22Rv1 (cell line): Measurements from ENCODE around the gene TMEM86B.

Source experiments
- H3K27ac ChIP-seq: fragments of 450-650 bp; 2 replicates; pipeline ENCODE4 v1.5.1; 2017
- ZFX ChIP-seq: fragments of 450-650 bp; IDR thresholded peaks from 2 replicates; pipeline ENCODE4 v1.6.1; 2017; ENCODE audit warnings: antibody characterized with exemption, borderline replicate concordance
- TF ChIP-seq, protein P1 (sequence below): fragments of 450-650 bp; IDR thresholded peaks from 2 replicates; pipeline ENCODE4 v1.5.1; 2017; ENCODE audit warnings: mild to moderate bottlenecking

The TMEM86B gene

DNA sequence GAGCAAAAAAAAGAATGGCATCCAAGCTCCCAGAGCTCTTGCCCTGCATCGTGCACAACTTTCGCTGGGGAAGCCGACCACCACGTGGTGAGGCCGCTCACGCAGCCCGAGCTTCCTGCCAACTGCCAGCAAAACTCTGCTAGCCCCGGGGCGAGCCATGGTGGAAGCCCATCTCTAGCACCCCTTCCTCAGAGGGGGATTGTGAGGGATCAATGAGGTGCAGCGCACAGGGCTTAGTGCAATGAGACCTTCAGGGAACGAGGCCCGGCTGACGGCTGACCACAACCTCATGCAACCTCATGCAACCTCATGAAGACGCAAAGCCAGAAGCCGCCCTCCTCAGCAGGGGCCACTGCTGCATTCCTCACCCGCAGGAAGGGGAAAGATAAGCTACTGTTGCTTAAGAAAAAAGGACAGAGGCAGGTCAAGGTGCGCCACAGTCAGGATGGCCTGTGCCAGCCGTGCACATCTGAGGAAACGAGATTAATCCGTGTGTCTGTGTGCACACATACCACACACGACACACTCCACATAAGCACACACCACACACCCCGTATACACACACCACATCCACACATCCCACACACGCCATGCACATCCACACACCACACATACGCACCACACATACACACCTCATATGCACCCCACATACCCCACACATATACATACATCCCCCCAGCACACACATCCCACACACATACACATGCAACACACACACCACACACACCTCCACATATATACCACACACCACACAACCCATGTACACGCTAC is 41.8 kb upstream of the TMEM86B start:
- no peak for TF ChIP-seq ZFX
- TF ChIP-seq, protein P1, sequence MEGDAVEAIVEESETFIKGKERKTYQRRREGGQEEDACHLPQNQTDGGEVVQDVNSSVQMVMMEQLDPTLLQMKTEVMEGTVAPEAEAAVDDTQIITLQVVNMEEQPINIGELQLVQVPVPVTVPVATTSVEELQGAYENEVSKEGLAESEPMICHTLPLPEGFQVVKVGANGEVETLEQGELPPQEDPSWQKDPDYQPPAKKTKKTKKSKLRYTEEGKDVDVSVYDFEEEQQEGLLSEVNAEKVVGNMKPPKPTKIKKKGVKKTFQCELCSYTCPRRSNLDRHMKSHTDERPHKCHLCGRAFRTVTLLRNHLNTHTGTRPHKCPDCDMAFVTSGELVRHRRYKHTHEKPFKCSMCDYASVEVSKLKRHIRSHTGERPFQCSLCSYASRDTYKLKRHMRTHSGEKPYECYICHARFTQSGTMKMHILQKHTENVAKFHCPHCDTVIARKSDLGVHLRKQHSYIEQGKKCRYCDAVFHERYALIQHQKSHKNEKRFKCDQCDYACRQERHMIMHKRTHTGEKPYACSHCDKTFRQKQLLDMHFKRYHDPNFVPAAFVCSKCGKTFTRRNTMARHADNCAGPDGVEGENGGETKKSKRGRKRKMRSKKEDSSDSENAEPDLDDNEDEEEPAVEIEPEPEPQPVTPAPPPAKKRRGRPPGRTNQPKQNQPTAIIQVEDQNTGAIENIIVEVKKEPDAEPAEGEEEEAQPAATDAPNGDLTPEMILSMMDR, result no peak

DNA sequence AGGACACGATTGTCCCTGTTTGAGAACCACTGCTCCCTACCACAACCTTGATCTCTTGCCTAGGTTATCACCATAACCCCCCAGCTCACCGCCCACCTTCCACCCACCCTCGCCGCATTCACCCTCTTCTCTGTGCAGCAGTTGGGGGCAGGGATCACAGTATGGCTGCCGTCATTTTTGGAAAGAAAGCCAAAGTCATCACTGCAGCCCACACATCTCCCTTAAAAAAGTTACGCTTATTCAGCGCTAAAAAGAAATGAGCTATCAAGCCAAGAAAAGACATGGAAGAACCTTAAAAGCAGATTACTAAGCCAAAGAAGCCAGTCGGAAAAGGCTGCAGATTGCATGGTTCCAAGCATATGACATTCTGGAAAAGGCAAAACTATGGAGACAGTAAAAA is 40.7 kb upstream of the TMEM86B start:
- no peak overlapping the region for H3K27ac ChIP-seq
- TF ChIP-seq, protein P1, result no peak
- TF ChIP-seq ZFX, result no peak

More for the DNA sequence above, 41.8 kb upstream of the TMEM86B start:
- H3K27ac ChIP-seq, result no peak overlapping the region

DNA sequence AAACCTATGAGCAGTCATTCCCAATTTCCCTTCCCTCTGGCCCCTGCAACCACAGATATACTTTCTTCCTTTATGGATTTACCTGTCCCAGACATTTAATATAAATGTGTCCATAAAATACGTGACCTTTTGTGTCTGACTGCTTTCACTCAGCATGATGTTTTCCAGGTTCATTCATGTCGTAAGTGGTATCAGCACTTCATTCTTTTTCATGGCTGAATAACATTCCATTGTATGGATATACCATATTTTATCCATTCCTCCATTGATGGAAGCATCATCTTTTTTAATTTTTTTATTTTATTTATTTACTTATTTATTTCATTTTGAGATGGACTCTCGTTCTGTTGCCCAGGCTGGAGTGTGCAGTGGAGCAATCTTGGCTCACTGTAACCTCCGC is 38.3 kb upstream of the TMEM86B start:
- H3K27ac ChIP-seq, result no peak overlapping the region
- TF ChIP-seq, protein P1, result no peak
- no peak for TF ChIP-seq ZFX

- H3K27ac ChIP-seq, result no peak overlapping the region
- TF ChIP-seq, protein P1, result no peak
- TF ChIP-seq ZFX, result no peak
These were observed 37.8 kb upstream of the TMEM86B start for GRCh38 chr19:55266404-55266803.

- no peak for TF ChIP-seq ZFX
- TF ChIP-seq, protein P1, result no peak
- no peak overlapping the region for H3K27ac ChIP-seq
These were observed 37.3 kb upstream of the TMEM86B start for GRCh38 chr19:55265723-55266386.

DNA sequence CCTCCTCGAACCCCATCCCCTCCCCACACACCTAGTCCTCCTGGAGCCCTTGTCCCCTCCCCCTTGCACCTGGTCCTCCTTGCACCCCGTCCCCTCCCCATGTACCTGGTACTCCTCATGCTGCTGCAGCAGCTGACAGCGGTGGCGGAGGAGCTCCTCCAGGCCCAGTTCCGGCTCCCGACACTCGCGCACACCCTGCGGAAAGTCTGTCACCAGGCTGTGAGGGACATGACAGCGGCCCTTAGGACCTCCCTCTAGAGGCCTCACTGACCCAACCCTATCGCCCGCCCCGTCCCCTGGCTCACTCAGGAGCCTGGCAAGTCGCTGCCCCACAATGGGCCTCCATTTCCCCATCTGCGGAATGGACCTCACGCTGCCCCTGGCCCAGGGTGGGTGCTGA is 36.6 kb upstream of the TMEM86B start:
- no peak overlapping the region for H3K27ac ChIP-seq
- TF ChIP-seq, protein P1, result no peak
- no peak for TF ChIP-seq ZFX

- TF ChIP-seq ZFX, result no peak
- TF ChIP-seq, protein P1, result no peak
- H3K27ac ChIP-seq, result no peak overlapping the region
These were observed 36.0 kb upstream of the TMEM86B start for GRCh38 chr19:55264531-55264930.
